HepG2 (cell line): Measurements from ENCODE around the gene MBTPS1. TPM values are rescaled to one million over a fixed set of nuclear protein-coding genes. Genes with fewer than 3 reads are reported as not detected.

ENCODE experiments used
- ATF4 ChIP-seq, 2 experiments: fragments of 450-650 bp in 1 of 2; sonication (generic) in 1 of 2; formaldehyde crosslinking; IDR thresholded peaks; 2 replicates each; pipeline versions ENCODE4 v1.5.0 to v1.8.0; 2020 to 2022; ENCODE audit warnings: mild to moderate bottlenecking in 1 of 2, missing genetic modification reagents in 1 of 2
- FOXM1 ChIP-seq: sonication (generic); formaldehyde crosslinking; IDR thresholded peaks from 2 replicates; pipeline ENCODE4 v1.5.0; 2020; ENCODE audit warnings: missing genetic modification reagents
- IKZF1 ChIP-seq: fragments of 450-650 bp; IDR thresholded peaks from 2 replicates; pipeline ENCODE4 v1.7.1; 2016
- JDP2 ChIP-seq: sonication (generic); formaldehyde crosslinking; IDR thresholded peaks from 2 replicates; pipeline ENCODE4 v1.8.1; 2022; ENCODE audit warnings: missing genetic modification reagents, borderline replicate concordance
- POLR2AphosphoS2 ChIP-seq: IDR thresholded peaks from 2 replicates; pipeline ENCODE4 v1.6.1; 2011; ENCODE audit warnings: low read depth, low read length, improper control_type of control experiment
- SIX1 ChIP-seq: sonication (generic); formaldehyde crosslinking; IDR thresholded peaks from 2 replicates; pipeline ENCODE4 v1.4.0; 2020; ENCODE audit warnings: missing genetic modification reagents, borderline replicate concordance
- ZIK1 ChIP-seq: sonication (generic); formaldehyde crosslinking; IDR thresholded peaks from 2 replicates; pipeline ENCODE4 v1.5.0; 2020; ENCODE audit warnings: mild to moderate bottlenecking, low read depth, missing genetic modification reagents, borderline replicate concordance
- ZNF383 ChIP-seq: sonication (generic); formaldehyde crosslinking; IDR thresholded peaks from 2 replicates; pipeline ENCODE4 v1.4.0; 2020; ENCODE audit warnings: missing genetic modification reagents, mild to moderate bottlenecking, borderline replicate concordance
- ZNF605 ChIP-seq: sonication (generic); formaldehyde crosslinking; IDR thresholded peaks from 2 replicates; pipeline ENCODE4 v1.8.0; 2022; ENCODE audit warnings: mild to moderate bottlenecking, missing genetic modification reagents
- ZNF646 ChIP-seq: sonication (generic); formaldehyde crosslinking; IDR thresholded peaks from 2 replicates; pipeline ENCODE4 v1.9.0; 2021; ENCODE audit warnings: mild to moderate bottlenecking, missing genetic modification reagents
- ZNF660 ChIP-seq: sonication (generic); formaldehyde crosslinking; IDR thresholded peaks from 2 replicates; pipeline ENCODE4 v1.5.1; 2020; ENCODE audit warnings: mild to moderate bottlenecking, low read depth, missing genetic modification reagents, borderline replicate concordance
- polyA plus RNA-seq, 8 experiments: library from polyadenylated mRNA; depleted of rRNA in 3 of 8; stranded (reverse) in 7 of 8; unstranded in 1 of 8; fragments of >200 nt; fragmentation: Illumina TruSeq in 4 of 8; extraction: Trizol in 4 of 8; gene quantifications; 2 replicates each; pipeline versions ENCODE4 v1.2.1 to v1.2.3, GENCODE V29; 2011 to 2016; ENCODE audit warnings: low read depth in 4 of 8, missing spikeins in 1 of 8, mixed read lengths in 1 of 8; ENCODE audit not compliant: insufficient read depth in 1 of 8
- total RNA-seq, 5 experiments: library from RNA; depleted of rRNA; stranded (reverse); fragments of >200 nt; fragmentation: Illumina TruSeq; extraction: Trizol; gene quantifications; 2 replicates each; pipeline ENCODE4 v1.2.3, GENCODE V29; 2016; ENCODE audit warnings: low read depth in 1 of 5
- TF ChIP-seq, protein P1 (sequence below): IDR thresholded peaks from 2 replicates; pipeline ENCODE4 v1.6.1; 2016; ENCODE audit warnings: missing genetic modification reagents, missing compliant biosample characterization
- TF ChIP-seq, protein P2 (sequence below): sonication (generic); formaldehyde crosslinking; conservative IDR thresholded peaks from 2 replicates; pipeline ENCODE4 v1.4.0; 2020; ENCODE audit warnings: missing genetic modification reagents
- TF ChIP-seq, protein P3 (sequence below): sonication (generic); formaldehyde crosslinking; IDR thresholded peaks from 2 replicates; pipeline ENCODE4 v1.9.0; 2021; ENCODE audit warnings: missing genetic modification reagents, mild to moderate bottlenecking, borderline replicate concordance

The MBTPS1 gene
- total and polyA plus RNA-seq, 2 of the 13 experiments (the other 11 are each of a cell fraction or from before 2014, with no cell fraction given): 56.7 to 91.3 TPM

- TF ChIP-seq ZNF383 (CRISPR knock-in tag) (no peak), SIX1 (CRISPR knock-in tag) (no peak), ATF4 (CRISPR knock-in tag; IDR thresholded peaks at IDR 0.05) (no peak), ZIK1 (CRISPR knock-in tag) (no peak), FOXM1 (CRISPR knock-in tag) (no peak), POLR2AphosphoS2 (no peak), ZNF646 (CRISPR knock-in tag) (no peak), JDP2 (CRISPR knock-in tag) (no peak), ZNF660 (no peak), IKZF1 (no peak), ZNF605 (CRISPR knock-in tag) (no peak)
- TF ChIP-seq, protein P1, sequence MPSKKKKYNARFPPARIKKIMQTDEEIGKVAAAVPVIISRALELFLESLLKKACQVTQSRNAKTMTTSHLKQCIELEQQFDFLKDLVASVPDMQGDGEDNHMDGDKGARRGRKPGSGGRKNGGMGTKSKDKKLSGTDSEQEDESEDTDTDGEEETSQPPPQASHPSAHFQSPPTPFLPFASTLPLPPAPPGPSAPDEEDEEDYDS (CRISPR knock-in tag): no peak
- TF ChIP-seq, protein P2, sequence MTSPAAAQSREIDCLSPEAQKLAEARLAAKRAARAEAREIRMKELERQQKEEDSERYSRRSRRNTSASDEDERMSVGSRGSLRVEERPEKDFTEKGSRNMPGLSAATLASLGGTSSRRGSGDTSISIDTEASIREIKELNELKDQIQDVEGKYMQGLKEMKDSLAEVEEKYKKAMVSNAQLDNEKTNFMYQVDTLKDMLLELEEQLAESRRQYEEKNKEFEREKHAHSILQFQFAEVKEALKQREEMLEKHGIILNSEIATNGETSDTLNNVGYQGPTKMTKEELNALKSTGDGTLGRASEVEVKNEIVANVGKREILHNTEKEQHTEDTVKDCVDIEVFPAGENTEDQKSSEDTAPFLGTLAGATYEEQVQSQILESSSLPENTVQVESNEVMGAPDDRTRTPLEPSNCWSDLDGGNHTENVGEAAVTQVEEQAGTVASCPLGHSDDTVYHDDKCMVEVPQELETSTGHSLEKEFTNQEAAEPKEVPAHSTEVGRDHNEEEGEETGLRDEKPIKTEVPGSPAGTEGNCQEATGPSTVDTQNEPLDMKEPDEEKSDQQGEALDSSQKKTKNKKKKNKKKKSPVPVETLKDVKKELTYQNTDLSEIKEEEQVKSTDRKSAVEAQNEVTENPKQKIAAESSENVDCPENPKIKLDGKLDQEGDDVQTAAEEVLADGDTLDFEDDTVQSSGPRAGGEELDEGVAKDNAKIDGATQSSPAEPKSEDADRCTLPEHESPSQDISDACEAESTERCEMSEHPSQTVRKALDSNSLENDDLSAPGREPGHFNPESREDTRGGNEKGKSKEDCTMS (CRISPR knock-in tag): no peak
- TF ChIP-seq, protein P3, sequence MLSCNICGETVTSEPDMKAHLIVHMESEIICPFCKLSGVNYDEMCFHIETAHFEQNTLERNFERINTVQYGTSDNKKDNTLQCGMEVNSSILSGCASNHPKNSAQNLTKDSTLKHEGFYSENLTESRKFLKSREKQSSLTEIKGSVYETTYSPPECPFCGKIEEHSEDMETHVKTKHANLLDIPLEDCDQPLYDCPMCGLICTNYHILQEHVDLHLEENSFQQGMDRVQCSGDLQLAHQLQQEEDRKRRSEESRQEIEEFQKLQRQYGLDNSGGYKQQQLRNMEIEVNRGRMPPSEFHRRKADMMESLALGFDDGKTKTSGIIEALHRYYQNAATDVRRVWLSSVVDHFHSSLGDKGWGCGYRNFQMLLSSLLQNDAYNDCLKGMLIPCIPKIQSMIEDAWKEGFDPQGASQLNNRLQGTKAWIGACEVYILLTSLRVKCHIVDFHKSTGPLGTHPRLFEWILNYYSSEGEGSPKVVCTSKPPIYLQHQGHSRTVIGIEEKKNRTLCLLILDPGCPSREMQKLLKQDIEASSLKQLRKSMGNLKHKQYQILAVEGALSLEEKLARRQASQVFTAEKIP (CRISPR knock-in tag): no peak
These were observed 28.3 kb upstream of the MBTPS1 start, which contains the start of the genes DNAAF1 and HSDL1 (continued) for GRCh38 chr16:84144859-84145639.
